Effector memory CD4-positive, alpha-beta T cell (primary cell): ENCODE data around the gene RRP1.

ENCODE experiments used
- DNase-seq, 3 donors: peaks; one replicate each; pipeline ENCODE4 v3.0.0-alpha.2; 2020
- H3K27ac ChIP-seq: 2 replicates; pipeline ENCODE4 v1.7.0; 2013; ENCODE audit warnings: mild to moderate bottlenecking, low read length, moderate library complexity; ENCODE audit not compliant: insufficient read depth, poor library complexity, severe bottlenecking
- H3K27me3 ChIP-seq: replicated peaks from 2 replicates; pipeline ENCODE4 v1.7.0; 2013; ENCODE audit warnings: mild to moderate bottlenecking, low read length; ENCODE audit not compliant: insufficient read depth, control insufficient read depth, poor library complexity, severe bottlenecking
- H3K36me3 ChIP-seq: 2 replicates; pipeline ENCODE4 v1.7.0; 2013; ENCODE audit warnings: mild to moderate bottlenecking, low read length, moderate library complexity; ENCODE audit not compliant: control insufficient read depth, insufficient read depth
- H3K4me1 ChIP-seq: 2 replicates; pipeline ENCODE4 v1.7.0; 2013; ENCODE audit warnings: low read length, mild to moderate bottlenecking; ENCODE audit not compliant: control insufficient read depth, insufficient read depth, poor library complexity, severe bottlenecking
- H3K4me3 ChIP-seq: 2 replicates; pipeline ENCODE4 v1.7.0; 2013; ENCODE audit warnings: low read length, low read depth, mild to moderate bottlenecking; ENCODE audit not compliant: insufficient read depth, poor library complexity, severe bottlenecking
- H3K9me3 ChIP-seq: 2 replicates; pipeline ENCODE4 v1.7.0; 2013; ENCODE audit warnings: mild to moderate bottlenecking, low read length, moderate library complexity; ENCODE audit not compliant: control insufficient read depth

RRP1 gene

DNA sequence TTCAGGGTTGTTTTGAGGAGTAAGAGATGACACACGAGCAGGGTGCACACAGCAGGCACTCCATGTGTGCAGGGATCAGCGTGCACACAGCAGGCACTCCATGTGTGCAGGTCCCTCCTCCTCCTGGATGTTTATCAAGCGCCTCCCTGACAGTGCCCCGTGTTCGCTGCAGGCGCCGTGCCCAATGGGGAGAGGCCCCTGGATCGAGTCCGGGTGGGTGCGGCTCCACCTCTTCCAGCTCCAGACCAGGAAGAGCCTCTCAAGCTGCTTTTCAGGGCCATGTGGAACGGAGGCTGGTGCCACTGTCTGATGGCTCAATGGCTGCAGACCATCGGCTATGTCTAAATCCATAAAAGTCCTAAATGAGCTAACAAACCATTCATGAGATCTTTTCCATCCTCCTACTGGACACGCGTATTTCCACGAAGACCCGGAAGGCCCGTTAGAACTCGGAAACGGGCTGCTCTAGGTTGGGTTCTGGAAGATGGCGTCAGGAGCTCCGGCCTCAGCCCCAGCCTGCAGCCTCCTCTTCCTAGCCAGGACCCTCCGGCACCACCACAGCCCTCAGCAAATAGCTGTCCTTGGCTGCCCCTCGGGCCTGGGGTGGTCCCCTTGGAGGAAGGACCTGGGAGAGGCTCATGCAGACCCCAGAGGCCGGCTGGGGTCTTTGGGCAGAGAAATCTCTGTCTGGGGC lies 36.0 kb downstream of the RRP1 start:
- Histone ChIP-seq H3K4me1 (no peaks in the 10 kb centered on the region), H3K27ac (no peak overlapping the region), H3K4me3 (no peak overlapping the region), H3K9me3 (no peaks in the 10 kb centered on the region), H3K36me3 (no peaks in the 10 kb centered on the region), H3K27me3 (no peaks in the 10 kb centered on the region)
- no peak for DNase-seq

DNA sequence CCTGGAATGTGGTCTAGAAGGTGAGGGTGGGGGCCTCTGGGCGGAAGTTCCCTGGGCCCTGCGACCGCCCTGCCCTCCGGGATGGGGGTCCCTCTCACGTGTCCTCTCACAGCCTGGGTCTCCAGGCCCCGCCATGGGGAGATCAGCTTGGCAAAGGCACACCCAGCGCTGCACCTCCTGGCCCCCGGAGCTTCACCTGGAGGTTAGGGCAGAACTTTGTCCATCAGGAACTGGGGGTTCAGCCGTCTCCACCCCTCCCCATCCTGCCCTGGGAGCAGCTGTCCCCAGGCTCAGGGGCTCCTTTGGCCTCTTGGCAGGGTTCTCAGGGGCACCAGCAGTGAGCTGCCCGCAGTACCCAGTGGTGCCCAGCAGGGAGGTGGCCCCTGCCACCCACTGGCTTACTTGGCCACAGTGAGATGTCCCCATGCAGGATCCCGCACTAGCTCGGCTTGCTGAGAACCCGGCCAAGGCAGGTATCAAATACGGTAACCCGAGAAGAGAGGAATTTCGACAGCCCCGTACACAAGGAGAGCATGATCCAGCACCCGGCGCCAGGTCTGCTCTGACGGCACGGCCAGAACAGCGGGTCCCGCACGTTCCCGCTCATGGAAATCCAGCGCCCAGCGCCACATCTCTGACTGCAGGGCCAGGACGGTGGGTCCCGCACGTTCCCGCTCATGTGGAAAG lies 36.7 kb downstream of the RRP1 start:
- H3K27me3 ChIP-seq, result no peaks in the 10 kb centered on the region
- DNase-seq, result no peak
- H3K27ac ChIP-seq, result no peak overlapping the region
- H3K9me3 ChIP-seq, result no peaks in the 10 kb centered on the region
- H3K36me3 ChIP-seq, result no peaks in the 10 kb centered on the region
- H3K4me1 ChIP-seq, result no peaks in the 10 kb centered on the region
- no peak overlapping the region for H3K4me3 ChIP-seq

DNA sequence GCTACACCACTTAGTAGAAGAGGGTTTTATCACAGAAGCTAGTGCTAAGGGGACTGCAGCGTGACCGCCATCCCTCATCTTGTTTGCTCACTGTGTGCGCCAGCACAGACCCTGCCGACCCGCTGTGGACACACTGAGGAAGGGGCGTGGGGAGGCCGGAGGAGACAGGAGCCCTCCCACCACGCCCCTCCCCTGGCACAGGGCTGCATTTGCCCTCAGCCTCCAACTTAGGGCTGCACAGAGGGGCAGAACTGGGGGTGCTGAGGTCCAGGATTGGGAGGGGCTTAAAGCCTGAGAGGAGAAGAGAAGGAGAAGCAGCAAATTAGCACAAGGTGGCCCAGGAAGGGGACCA lies 37.2 kb downstream of the RRP1 start:
- DNase-seq, result no peak
- Histone ChIP-seq H3K36me3 (no peaks in the 10 kb centered on the region), H3K27ac (no peak overlapping the region), H3K4me1 (no peaks in the 10 kb centered on the region), H3K4me3 (no peak overlapping the region), H3K9me3 (no peaks in the 10 kb centered on the region), H3K27me3 (no peaks in the 10 kb centered on the region)

DNA sequence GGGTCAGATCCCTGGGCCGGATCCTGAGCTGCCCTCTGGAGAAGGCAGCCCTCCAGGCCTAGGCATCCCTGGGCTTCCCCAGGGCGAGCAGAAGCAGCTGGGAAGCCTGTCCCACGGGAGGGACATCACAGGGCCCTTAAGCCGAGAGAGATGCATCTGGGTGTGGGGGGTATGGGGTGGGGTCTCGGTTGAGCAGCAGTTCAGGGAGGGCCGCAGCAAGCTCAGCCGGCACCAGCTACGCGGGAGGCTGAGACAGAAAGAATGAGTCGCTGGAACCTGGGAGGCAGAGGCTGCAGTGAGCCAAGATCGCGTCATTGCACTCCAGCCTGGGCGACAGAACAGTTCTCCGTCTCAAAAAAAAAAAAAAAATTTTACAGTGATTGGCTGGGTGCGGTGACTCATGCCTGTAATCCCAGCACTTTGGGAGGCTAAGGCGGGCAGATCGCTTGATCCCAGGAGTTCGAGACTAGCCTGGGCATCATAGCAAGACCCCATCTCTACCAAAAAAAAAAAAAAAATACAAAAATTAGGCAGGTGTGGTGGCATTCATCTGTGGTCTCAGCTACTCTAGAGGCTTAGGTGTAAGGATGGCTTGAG lies 37.7 kb downstream of the RRP1 start:
- H3K27ac ChIP-seq, result no peak overlapping the region
- no peaks in the 10 kb centered on the region for H3K36me3 ChIP-seq
- H3K27me3 ChIP-seq, result no peaks in the 10 kb centered on the region
- no peaks in the 10 kb centered on the region for H3K4me1 ChIP-seq
- no peak for DNase-seq
- no peak overlapping the region for H3K4me3 ChIP-seq
- no peaks in the 10 kb centered on the region for H3K9me3 ChIP-seq

DNA sequence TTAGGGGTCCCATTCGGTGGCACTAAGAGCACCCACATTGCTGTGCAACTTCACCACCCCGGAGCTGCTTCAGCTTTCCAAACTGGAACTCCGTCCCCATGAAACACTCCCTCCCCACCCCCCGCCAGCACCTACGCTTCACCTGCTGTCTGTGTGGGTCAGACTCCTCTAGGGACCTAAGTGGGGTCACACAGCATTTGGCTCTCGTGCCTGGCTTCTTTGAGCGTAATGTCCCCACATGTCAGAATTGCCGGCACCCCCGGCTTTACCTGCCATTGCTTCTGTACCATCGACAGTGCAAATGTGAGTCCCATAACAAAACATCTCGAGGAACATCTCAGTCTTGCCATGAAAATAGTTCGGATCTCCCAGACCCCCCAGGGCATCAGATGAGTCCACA lies 39.8 kb downstream of the RRP1 start:
- Histone ChIP-seq H3K27me3 (no peaks in the 10 kb centered on the region), H3K4me3 (no peak overlapping the region), H3K27ac (no peak overlapping the region), H3K9me3 (no peaks in the 10 kb centered on the region), H3K4me1 (no peaks in the 10 kb centered on the region), H3K36me3 (no peaks in the 10 kb centered on the region)
- no peak for DNase-seq

DNA sequence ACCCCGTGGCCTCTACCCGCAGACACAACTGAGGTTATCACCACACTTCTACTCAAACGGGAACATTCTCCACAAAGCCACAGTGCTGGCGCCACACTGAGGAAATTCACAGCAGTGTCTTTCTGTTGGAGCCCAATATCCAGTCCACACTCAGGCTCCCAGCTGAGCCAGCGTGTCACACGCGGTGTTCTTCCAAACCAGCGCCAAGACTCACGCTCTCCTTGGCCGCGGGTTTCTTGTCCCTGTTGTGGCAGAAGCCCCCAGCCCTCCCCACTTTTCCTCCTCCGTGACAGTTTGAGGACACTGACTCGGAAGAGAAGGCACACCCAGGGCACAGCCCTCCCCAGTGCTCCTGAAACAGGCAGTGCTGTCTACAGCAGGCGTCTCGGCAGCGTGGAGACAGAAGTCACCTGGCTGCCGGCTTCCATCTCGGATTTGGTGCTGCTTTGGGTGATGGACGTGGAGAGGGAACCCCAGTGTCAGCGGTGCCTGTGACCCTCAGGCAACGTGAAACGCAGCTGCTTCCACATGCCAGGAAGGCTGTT lies 40.3 kb downstream of the RRP1 start:
- Histone ChIP-seq H3K27me3 (no peaks in the 10 kb centered on the region), H3K4me1 (no peaks in the 10 kb centered on the region)
- no peak for DNase-seq

DNA sequence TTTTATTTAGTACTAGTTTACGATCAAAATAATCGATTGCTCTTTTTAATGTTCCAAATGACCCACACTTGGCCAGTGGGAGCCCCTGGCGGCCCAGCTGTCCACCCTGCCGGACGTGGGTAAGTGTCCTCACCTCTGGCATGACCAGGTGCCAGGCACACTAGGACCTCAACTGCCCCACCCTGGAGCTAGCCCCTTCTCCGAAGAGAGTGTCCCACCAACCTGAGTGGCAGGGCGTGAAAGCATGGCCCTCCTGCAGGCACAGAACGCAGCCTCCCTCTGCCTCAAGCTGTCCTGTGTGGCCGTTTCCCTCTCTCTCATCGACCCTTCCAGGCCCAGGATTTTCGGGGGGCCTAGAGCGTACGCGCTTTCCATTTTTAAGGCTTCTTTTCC lies 42.8 kb downstream of the RRP1 start:
- Histone ChIP-seq H3K4me1 (no peaks in the 10 kb centered on the region), H3K9me3 (no peaks in the 10 kb centered on the region)
- DNase-seq, result no peak

More for the DNA sequence above, 40.3 kb downstream of the RRP1 start:
- no peaks in the 10 kb centered on the region for H3K9me3 ChIP-seq
- H3K27ac ChIP-seq, result no peak overlapping the region
- no peaks in the 10 kb centered on the region for H3K36me3 ChIP-seq
- H3K4me3 ChIP-seq, result no peak overlapping the region

DNA sequence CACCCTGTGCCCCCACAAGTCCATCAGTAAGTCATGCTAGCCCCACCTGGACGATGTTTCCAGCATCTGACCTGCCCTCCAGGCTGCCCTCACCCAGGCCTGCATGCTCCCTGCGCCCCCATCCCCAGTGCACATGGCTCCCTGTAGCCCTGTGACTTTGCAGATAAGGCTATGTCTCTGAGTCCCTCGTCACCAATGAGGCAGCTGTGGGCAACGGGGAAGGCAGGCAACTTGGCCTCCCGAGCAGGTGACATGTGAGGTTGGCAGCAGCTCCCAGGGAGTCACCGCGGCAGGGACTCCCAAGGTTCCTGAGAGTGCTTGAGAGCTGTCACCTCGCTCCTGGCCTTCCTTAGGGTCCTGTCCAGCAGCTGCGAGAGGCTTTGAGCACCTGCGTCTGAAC lies 43.3 kb downstream of the RRP1 start:
- DNase-seq, result no peak
- H3K27ac ChIP-seq, result no peak overlapping the region
- H3K36me3 ChIP-seq, result no peaks in the 10 kb centered on the region
- H3K27me3 ChIP-seq, result peaks cover 10% of the 10 kb centered on the region
- H3K9me3 ChIP-seq, result no peaks in the 10 kb centered on the region
- no peaks in the 10 kb centered on the region for H3K4me1 ChIP-seq
- no peak overlapping the region for H3K4me3 ChIP-seq

More for the DNA sequence above, 42.8 kb downstream of the RRP1 start:
- no peaks in the 10 kb centered on the region for H3K36me3 ChIP-seq
- H3K4me3 ChIP-seq, result no peak overlapping the region
- H3K27ac ChIP-seq, result no peak overlapping the region
- H3K27me3 ChIP-seq, result peaks cover 10% of the 10 kb centered on the region

DNA sequence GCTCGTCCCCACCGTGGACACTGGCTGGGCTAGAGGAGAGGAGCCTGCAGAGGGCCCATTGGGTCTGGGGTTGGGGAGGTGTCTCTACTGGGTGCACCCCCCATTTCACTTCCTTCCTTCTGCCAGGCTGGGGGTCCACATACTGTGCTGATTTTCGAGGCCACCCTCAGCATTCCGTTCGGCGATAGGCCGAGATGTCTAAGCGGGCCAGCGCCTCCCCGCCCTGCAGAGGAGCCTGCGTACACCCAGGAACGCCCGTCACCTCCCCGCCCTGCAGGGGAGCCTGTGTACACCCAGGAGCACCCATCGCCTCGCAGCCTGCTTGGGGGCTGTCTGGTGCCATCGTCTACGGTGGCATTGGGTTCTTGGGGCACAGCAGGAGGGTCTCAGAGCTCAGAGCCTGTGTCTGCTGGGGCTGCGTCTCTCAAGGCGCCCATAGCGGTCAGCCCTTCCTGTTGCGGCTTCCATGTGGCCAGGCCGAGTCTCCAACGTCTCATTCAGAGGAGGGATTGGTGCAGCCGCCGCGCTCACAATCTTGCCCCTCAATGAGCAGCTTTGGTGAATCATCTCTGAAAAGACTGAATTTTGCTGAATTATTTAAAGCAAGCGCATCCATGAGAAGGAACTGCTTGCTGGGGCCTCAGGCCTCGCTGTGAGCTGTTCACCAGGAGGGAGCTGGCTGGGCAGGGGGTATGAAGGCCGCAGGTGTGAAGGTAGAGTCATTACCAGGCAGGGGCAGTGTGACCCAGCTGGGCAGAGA lies 44.9 kb downstream of the RRP1 start:
- DNase-seq, result no peak
- H3K4me3 ChIP-seq, result no peak overlapping the region
- H3K36me3 ChIP-seq, result no peaks in the 10 kb centered on the region
- H3K4me1 ChIP-seq, result no peaks in the 10 kb centered on the region
- H3K27ac ChIP-seq, result no peak overlapping the region
- H3K9me3 ChIP-seq, result no peaks in the 10 kb centered on the region
- peaks cover 10% of the 10 kb centered on the region for H3K27me3 ChIP-seq
